Fibroblast of lung (primary cell): Measurements from ENCODE around the gene APBB2.

ENCODE experiments used
- EZH2 ChIP-seq: IDR thresholded peaks from 2 replicates; pipeline ENCODE4 v1.5.1; 2012; ENCODE audit warnings: low read length, control low read depth, mild to moderate bottlenecking; ENCODE audit errors: missing control alignments
- TF ChIP-seq, protein P1 (sequence below), 2 donors: IDR thresholded peaks in 1 of 2; conservative IDR thresholded peaks in 1 of 2; 1 replicate in 1 of 2; 2 replicates in 1 of 2; pipeline ENCODE4 v1.5.1; 2011 to 2012; ENCODE audit warnings: low read length in 2 of 2, control low read depth in 1 of 2, inconsistent platforms in 1 of 2, low read depth in 1 of 2, mild to moderate bottlenecking in 1 of 2

DNA sequence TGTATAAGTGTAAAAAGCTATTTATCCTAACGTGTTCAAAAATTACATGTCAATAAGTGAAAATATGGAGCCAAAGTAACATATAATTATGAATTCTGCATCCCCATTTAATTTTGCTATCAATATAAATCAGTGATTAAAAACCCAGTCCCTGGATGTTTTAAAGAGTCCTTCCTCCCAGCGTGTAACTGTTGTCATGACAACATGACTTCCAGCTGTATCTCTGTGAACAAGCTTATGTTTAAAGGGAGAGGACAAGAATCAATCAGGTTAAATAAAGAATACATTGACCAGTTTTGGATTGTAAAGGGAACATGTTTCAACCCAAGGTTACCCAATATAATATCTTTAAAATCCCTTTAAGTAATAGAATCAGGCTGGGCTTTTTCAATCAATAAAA, 244.8 kb downstream of the APBB2 start:
- TF ChIP-seq, protein P1, sequence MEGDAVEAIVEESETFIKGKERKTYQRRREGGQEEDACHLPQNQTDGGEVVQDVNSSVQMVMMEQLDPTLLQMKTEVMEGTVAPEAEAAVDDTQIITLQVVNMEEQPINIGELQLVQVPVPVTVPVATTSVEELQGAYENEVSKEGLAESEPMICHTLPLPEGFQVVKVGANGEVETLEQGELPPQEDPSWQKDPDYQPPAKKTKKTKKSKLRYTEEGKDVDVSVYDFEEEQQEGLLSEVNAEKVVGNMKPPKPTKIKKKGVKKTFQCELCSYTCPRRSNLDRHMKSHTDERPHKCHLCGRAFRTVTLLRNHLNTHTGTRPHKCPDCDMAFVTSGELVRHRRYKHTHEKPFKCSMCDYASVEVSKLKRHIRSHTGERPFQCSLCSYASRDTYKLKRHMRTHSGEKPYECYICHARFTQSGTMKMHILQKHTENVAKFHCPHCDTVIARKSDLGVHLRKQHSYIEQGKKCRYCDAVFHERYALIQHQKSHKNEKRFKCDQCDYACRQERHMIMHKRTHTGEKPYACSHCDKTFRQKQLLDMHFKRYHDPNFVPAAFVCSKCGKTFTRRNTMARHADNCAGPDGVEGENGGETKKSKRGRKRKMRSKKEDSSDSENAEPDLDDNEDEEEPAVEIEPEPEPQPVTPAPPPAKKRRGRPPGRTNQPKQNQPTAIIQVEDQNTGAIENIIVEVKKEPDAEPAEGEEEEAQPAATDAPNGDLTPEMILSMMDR (conservative IDR thresholded peaks at IDR 0.05 in 1 of 2, IDR thresholded peaks at IDR 0.05 in 1 of 2; ENCODE audit: low read depth in 1 of 2, low read length in 2 of 2): no peak
- TF ChIP-seq EZH2: no peak
